Fibroblast of lung (primary cell): ENCODE measurements around the gene CLK4.

Experiments
- CTCF ChIP-seq, 2 donors: IDR thresholded peaks in 1 of 2; conservative IDR thresholded peaks in 1 of 2; 1 replicate in 1 of 2; 2 replicates in 1 of 2; pipeline ENCODE4 v1.5.1; 2011 to 2012; ENCODE audit warnings: low read length in 2 of 2, control low read depth in 1 of 2, inconsistent platforms in 1 of 2, low read depth in 1 of 2, mild to moderate bottlenecking in 1 of 2
- EZH2 ChIP-seq: IDR thresholded peaks from 2 replicates; pipeline ENCODE4 v1.5.1; 2012; ENCODE audit warnings: low read length, control low read depth, mild to moderate bottlenecking; ENCODE audit errors: missing control alignments

GRCh38 chr5:178642351-178642909 is 15.6 kb upstream of the CLK4 start:
- no peak for TF ChIP-seq CTCF (conservative IDR thresholded peaks at IDR 0.05 in 1 of 2, IDR thresholded peaks at IDR 0.05 in 1 of 2; ENCODE audit: low read depth in 1 of 2, low read length in 2 of 2)
- TF ChIP-seq EZH2 = no peak
